NOMO-1 (cell line): ENCODE results near the gene DNAH9.

Experiments used
- DNase-seq, 2 experiments: peaks; one replicate each; lab custom pipeline; 2025; ENCODE audit not compliant: unreplicated experiment in 2 of 2; lab: John Stamatoyannopoulos, UW

DNAH9 gene

DNA sequence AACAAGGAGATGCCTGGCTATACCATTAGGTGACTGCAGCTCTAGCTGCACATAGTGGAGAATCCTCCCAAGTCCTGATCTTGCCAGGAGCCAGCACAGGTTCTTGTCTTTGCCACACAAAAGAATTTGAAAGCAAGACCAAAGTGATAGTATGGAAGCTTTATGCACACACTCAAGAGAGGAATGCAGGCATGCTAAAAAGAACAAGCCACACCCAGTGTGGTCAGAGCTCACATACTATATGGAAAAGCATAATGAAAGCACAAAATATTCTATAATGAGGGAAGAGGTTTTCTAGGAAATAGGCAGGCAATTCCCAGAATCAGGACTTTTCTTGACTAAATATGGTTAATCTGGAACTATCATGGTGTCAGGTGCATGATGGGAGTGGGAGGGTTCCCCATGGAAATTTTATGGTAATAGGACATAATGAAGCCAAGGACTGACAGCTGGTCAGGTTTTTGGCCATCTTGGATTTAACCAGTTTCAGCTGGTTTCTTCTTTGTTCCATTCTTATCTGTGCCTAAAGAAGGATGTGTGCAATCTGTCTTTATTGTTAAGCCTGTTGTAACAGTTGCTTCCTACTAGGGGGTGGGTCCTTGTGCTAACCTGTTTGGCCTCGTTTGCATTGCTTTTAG lies 227.4 kb downstream of the DNAH9 start:
- DNase-seq = no peak

DNA sequence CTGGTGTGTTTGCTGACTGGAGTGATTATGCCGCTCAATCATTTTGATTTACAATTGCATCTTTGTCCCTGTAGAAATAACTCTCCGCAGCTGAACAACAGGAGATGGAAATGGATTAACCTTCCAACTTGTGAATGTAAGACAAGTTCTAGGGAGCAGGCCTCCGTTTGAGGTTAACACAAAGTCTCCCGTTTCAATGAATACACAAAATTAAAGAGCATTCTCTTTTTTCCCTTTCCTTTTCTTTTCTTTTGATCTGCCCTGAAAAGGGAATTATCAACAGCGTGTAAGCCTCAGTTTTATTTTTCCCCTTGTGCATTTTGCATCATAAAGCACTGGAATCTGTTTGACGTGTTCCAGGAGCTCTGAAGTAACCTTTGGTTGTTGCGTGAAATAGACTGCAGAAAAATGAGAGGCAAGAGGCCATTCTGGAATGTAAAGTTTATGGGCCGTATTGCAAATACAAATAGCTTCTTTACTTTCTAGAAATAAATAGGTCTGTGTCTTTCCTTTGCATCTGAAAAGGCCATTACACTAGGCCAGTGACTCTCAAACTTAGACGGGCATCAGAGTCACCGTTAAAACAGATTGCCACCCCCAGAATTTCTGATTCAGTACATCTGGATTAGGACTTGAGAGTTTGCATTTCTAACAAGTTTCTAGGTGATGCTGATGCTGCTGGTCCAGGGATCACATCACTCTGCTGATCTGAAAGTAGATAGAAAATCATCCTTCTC lies 234.3 kb downstream of the DNAH9 start:
- no peak for DNase-seq

DNA sequence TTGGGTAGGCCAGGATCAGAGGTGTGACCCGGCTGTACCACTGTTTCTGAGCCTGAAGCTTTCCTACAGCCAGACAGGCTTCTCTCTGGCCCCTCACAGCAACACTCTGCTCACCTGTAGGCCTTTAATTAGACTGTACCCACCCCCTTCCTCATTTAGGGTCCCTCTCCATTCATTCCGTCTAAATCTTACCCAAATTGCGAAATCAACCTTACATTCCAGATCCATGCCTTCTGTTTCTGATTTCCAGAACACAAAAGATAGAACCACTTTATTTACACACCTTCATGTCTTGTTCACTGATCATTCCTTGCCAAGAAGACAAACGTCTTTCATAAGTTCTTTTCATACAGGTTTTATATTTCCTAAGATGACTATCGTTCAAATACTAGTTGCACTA lies 238.2 kb downstream of the DNAH9 start:
- DNase-seq = no peak

DNA sequence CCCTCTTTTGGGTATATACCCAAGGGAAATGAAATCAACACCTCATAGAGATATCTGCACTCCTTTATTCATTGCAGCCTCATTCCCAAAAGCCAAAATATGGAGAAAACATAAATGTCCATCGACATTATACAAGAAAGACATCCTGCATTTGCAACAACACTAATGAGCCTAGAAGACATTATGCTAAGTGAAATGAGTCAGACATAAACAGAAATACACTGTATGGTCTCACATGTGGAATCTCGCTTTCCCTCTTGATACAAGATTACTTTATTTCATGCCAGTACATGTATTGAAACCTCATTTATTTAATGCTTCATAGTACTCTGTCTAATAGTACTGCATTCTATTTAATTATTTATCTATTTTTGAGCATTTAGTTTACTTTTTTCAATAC lies 241.8 kb downstream of the DNAH9 start:
- DNase-seq = no peak

DNA sequence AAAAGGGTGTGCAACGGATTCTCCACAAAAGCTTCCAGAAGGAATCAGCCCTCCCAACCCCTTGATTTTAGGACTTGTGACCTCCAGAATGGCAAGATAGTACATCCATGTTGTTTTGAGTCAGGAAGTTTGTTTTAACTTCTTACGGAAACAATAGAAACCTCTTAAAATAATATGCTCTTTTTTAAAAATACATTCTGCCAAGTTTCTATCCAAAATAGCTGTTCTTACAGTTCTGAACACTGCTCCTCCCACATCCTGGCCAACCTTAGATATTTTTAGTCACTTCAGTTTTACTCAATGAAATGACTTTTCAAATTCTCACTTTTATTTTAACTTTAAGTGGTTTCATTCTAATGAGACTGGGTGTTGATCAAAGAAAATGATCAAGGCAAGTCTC lies 242.6 kb downstream of the DNAH9 start:
- DNase-seq = no peak

DNA sequence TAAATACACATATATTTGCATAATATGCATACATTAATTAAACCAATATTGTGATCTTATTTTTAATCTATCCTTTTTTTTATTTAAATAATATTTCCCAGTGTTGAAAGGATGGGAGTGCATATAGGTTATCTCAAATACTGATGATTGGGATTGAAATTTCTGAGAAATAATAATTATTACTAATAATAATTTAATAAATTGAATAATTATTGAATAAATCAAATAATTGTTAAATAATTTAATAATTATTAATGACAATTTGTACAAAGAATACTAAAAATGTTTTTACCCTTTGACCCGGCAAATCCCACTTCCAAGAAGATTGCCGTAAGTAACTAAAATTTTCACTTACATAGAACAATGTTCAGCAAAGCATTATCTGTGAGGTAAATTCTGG lies 250.1 kb downstream of the DNAH9 start:
- no peak for DNase-seq

DNA sequence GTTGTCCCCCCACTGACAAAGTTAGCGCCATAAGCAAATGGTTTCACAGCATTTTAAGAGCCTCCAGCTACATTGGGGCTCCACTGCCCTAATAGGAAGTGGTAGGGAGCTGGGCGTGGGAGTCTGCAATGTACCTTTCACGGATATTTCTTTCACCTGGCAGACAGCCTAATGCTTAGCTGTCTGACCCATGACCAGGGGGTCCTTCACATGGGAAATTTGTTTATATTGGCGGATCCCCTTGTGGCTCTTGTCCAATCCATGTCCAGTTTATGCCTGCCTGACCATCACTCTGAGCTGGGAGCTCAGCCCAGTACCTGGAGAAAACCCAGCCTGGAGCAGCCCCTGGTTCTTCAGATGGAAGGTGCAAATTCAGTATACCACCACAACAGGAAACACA lies 254.0 kb downstream of the DNAH9 start:
- no peak for DNase-seq

DNA sequence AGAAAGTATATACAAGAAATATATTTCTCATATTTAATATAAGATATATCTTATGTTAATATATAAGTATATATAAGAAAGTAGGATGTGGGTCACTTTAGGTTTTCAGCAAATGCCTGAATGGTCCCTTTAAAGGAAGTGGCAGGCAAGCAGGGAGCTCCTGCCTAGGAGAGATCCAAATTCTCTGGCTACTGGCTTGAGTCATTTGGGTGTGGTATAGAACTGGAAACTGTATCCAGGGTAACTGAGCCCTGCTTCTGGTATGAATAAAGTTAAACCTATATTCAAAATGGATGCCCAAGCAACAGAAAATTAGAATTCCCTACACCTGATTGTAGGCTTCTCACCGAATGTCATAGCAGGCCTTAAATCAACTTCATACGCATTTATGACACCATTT lies 254.6 kb downstream of the DNAH9 start:
- DNase-seq = no peak

DNA sequence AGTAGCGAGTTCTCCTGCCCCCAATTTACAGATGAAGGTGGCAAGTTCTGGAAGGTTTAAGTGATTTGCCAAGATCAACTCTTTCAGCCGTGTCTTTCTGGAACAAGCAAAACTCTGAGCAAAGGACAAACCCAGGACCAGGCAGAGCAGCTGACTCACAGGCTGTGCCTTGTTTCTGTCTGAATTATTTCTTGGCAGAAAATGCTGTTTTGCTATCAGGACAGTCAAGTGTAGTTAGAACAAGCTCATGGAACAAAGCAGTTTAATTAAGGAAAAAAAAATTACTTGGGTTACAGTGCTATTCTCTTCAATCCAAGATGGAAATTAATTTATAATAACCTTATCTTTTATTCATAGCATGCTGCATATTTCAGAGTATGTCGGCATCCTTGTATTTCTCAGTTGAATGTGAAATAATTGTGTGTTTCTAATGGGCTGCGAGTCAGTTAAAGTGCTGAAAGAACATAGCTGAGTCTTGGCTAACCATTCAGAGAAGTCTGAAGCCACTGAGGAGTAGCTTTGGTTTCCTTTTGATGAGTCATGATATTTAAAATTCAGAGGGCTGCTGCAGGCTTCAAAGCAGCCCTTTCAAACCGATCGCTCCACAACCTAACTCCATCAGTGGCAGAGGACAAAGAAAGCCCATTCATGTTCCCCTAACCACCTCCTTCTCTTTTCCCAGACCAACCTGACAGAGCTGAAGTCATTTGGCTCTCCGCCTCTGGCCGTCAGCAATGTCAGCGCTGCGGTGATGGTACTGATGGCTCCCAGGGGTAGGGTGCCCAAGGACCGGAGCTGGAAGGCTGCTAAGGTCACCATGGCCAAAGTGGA lies 255.3 kb downstream of the DNAH9 start:
- DNase-seq = no peak

DNA sequence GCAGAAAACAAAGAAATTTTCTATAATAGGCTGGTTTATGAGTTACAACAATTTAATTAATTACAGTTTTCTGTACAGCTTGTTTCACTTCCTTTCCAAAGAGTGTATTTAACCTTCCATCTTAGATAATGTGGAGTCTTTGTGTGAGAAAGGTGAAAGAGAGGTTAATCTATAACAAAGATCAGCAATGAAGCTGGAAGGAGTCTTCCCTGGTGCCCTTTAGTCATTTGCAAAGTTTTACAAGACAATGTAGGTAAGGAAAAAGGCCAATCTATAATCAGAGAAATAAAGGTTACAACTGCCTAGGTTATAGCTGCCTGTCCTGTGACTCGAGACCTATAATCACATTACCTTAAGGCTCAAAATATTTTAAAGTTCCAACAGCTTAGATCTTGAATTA lies 257.0 kb downstream of the DNAH9 start:
- no peak for DNase-seq

DNA sequence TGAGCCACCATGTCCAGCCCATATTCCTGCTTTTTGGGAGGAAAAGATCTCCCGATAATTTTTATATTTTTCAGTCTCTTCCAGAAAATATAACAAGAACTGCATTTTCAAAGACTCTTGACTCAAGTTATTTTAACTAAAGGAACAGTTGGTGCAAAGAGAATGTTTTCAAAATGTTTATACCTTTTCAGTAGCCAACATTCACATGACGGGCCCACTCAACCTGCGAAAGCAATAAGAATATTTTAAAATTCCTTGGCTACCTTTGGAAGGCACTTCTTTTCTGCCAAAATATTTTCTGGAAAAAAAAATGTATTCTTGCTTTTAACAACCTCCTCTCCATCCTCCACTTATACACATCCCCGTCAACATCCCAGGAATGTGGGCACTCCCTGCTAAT lies 258.7 kb downstream of the DNAH9 start:
- DNase-seq = no peak

DNA sequence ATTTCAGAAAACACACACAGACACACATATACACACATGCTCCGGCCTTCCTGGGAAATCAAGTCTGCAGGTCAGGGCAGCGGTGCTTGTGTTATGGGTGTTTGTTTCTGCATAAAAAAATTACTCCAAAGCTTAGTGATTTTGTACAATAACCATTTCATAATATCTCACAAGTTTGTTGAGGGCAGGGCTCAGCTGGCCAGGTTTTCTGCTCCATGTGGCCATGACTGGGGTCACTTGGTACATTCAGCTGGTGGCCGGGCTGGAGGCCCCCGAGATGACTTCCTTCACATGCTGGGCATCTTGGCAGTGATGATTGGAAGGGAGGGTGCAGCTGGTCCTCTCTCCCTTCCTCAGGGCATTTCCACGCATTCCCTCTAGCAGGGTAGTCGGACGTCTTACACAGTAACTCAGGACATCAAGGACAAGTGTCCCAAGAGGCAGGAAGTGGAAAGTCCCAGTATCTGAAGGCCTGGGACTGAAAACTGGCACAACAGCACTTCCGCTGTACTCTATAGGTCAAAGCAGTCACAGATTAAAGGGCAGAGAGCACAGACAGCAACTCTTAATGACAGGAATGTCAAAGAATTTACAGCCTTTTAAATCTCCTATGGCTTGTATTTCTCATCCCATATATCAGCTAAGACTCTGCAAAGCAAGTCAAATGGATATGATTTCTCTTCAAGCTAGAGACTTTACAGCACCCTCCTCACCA lies 271.6 kb downstream of the DNAH9 start:
- DNase-seq = no peak

DNA sequence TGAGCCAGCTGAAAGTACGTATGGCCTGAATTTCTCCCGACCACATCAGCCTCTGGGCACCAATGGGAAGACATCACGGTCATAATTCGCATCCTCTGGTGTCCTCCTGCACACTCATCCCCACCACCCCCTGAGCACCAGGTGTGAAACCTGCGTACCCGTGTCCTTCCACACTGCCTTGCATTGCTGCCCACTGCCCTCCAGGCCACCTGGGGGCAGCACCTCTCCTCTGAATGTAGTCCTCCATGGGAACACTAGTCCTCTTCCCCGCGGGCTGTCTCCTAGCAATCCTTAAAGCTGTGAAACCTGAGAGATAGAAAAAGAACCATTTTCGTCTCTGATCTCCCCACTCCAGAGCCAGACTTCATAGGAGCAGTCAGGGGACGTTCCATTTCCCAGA lies 273.5 kb downstream of the DNAH9 start:
- DNase-seq = no peak

DNA sequence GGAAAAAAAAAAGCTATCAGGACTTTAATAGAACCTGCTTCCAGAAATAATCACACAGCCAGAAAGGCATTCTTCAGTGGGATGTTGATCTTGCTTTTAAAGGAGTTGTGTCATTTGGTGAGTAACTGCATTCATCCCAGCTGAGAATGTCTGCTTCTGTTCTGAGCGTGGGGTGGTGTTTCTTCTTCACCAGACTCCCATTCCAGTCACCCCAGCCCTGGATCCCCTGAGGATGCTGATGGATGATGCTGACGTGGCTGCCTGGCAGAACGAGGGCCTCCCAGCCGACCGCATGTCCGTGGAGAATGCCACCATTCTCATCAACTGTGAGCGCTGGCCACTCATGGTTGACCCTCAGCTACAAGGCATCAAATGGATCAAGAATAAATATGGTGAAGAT lies 276.5 kb downstream of the DNAH9 start:
- DNase-seq = no peak

DNA sequence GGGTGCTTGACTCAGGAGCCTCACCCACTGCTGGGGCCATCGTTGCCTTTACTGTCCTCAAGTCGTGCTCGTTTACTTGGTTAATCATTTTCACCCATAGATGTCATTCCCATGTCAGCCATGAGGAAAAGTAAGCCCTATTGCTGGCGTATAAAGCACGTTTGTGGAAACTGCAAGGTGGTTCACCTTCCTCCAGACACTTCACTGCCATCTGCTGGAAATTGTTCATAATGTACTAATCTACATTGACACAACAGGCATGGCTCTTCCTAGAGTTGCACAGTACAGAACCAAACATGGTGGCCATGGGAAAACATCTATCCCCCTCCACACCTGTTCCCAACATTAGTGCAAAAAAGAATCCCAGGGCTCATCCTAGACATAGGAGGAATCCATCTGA lies 282.4 kb downstream of the DNAH9 start:
- no peak for DNase-seq

DNA sequence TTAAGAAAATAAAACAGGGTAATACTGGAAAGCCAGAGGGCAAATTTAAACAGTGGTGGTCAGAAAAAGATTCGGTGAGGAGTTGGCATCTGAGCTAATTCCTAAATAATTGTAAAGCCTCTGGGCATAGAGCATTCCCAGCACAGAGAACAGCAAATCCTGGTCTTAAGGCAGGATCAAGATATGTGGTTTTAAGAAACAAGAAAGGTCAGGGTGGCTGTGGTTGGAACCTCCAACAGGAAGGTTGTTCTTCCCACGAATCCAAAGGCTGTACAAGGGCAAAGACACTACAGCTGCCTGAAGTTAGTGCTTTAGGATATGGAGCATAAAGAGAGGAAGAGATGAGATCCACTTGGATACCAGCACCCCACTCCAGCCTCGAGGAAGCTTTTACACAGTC lies 284.4 kb downstream of the DNAH9 start:
- no peak for DNase-seq

DNA sequence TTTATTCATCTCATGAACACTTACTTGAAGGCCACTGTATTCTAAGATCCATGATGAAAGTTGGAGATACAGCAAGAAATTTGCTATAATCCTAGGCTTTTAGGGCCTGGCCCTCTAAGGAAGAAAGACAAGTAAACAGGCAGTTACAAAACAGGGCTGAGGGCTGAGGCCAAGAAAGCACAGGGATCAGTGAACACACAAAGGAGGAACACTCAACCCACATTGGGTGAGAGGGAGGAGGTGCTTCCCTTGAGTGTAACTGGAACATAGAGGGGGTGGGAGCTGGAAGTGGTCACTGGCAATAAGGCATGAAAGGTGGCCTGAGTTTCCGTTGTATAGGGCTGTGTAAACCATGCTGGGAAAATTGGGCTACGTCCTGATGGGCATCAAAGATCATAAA lies 286.8 kb downstream of the DNAH9 start:
- no peak for DNase-seq

DNA sequence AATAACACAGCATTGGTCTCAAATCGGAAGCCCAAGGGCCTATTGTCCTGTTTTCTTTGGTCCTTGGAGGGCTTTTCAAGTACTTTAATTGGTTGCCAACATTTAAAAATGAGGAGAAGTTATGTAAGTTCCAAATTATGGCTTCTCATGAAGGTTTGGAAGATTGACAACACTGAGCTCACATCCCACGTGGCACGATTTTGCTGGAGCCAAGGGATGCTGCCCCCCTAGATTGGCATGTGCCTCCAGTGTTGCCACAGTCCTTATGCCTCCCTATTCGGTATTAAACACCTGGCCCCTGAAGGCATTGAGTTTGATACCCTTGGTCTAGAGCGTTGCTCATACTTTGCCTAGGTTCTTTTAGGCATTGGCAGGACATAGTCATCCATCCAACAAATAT lies 291.0 kb downstream of the DNAH9 start:
- DNase-seq = no peak

DNA sequence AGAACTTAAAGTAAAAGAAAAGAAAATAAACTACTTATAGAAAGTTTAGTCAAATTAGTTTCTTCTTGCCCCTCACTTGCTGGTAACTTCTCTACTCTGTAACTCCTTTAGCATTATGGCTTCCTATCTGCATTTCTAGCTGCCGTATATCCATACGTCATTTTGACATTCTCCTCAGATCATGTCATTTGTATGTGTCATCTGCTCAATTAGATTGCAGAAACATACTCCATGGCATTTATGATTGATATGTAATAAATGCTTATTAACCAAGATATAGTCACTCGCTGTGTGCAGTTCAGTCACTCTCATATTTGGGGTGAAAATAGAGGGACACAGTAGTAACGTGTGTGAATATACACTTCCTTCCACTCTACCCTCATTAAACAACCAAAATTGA lies 295.6 kb downstream of the DNAH9 start:
- no peak for DNase-seq

DNA sequence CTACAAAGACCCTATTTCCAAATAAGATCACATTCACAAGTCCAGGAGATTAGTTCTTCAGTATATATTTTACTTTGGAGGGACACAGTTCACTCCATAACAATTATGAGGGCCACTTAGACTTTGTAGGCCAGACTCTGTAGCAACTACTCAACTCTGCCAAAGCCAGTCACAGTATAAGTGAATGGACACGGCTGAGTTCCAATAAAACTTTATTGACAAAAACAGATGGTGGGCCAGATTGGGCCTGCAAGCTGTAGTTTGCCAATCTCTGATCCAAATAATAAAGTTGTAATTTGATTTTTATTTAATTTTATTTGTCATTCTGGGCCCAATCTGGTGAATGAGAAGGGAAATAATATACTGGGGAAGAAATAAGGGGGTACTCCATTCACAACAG lies 297.9 kb downstream of the DNAH9 start:
- DNase-seq = no peak

DNA sequence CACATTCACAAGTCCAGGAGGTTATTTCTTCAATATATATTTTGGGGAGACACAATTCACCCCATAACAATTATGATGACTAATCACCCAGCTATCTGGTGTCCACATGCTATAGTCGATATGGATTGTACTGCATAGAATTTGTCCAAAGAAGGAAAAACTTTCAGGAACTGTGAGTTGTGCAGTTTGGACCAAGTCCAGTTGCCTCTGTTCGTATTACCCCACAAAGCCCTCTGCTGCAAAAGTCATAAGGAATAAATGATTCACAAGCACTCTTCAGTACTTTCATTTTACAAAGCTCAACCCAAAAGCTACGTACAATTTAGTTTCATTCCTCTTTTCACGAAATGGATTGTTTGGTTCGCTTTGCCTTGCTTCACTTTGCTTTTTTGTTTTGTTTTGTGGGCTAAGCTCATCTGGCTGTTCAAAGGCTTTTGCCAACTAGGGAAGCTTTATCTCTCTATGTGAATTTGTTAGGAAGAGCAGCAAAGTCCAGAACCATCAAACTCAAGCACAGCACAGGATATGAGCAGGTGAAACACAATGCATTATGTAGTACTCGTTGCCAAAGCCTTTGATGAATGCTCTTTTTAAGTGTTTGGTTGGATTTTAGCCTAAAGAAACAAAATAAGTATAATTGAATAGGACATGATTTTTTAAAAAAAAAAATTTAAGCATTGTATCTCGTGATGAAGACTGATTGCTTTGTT lies 300.4 kb downstream of the DNAH9 start:
- no peak for DNase-seq
